ENCODE measurements around the gene ANKLE2.

GRCh38 chr12:132740313-132740646, 21.4 kb downstream of the ANKLE2 start:
- TF ChIP-seq CTCF (IDR thresholded peaks at IDR 0.05) (no peak), POLR2A (IDR thresholded peaks at IDR 0.05) (no peak), EP300 (IDR thresholded peaks at IDR 0.05) (no peak)
